Endothelial cell of umbilical vein (primary cell): ENCODE measurements around the gene LGALS4. TPM values are rescaled to one million over a fixed set of nuclear protein-coding genes. Genes with fewer than 3 reads are reported as not detected.

ENCODE experiments used
- BruUV-seq: library from RNA; stranded (reverse); fragments of 400-500 nt; replicated peaks from 2 replicates; lab custom pipeline; 2021; lab: Mats Ljungman, UMichigan
- CTCF ChIA-PET: fragments of 300-600, 350-600 bp; sonication (Branson Sonifier 250); formaldehyde crosslinking; loops from one replicate; lab custom pipeline; 2021; ENCODE audit warnings: antibody characterized with exemption, inconsistent platforms; lab: Charles Lee
- POLR2A ChIA-PET: fragments of 300-600, 350-600 bp; sonication (Branson Sonifier 250); formaldehyde crosslinking; loops from one replicate; lab custom pipeline; 2021; ENCODE audit warnings: antibody characterized with exemption, inconsistent platforms; lab: Charles Lee
- DNase-seq: peaks from one replicate; pipeline ENCODE4 v3.0.0-alpha.2; 2011; ENCODE audit warnings: low read depth, low spot score
- FAIRE-seq: peaks from 2 replicates; lab custom pipeline; 2011; peaks lifted over from hg19 to GRCh38; lab: Jason Lieb, UNC
- H2AFZ ChIP-seq: 2 replicates; pipeline ENCODE4 v1.6.0; 2012; ENCODE audit warnings: low read depth, low read length, control low read depth, inconsistent platforms
- H3K27ac ChIP-seq: 2 replicates; pipeline ENCODE4 v1.5.1; 2011; ENCODE audit warnings: low read depth, mild to moderate bottlenecking, control low read depth, low read length, moderate library complexity; ENCODE audit not compliant: insufficient read depth
- H3K27me3 ChIP-seq, 2 experiments: 2 replicates each; pipeline versions ENCODE4 v1.6.0 to v1.6.1; 2011; ENCODE audit warnings: low read length in 2 of 2, mixed read lengths in 1 of 2; ENCODE audit not compliant: control insufficient read depth in 2 of 2, insufficient read depth in 2 of 2
- H3K36me3 ChIP-seq, 2 experiments: 2 replicates in 1 of 2; 3 replicates in 1 of 2; pipeline ENCODE4 v1.5.1; 2011; ENCODE audit warnings: low read length in 2 of 2, mild to moderate bottlenecking in 1 of 2, moderate library complexity in 1 of 2; ENCODE audit not compliant: control insufficient read depth in 2 of 2, insufficient read depth in 2 of 2; ENCODE audit errors: extremely low read depth in 1 of 2
- H3K4me1 ChIP-seq: 3 replicates; pipeline ENCODE4 v1.5.1; 2011; ENCODE audit warnings: mild to moderate bottlenecking, low read length; ENCODE audit not compliant: control insufficient read depth, insufficient read depth; ENCODE audit errors: extremely low read depth
- H3K4me2 ChIP-seq: 2 replicates; pipeline ENCODE4 v1.6.1; 2011; ENCODE audit warnings: low read length, control low read depth, mixed read lengths; ENCODE audit not compliant: insufficient read depth
- H3K4me3 ChIP-seq, 3 experiments: fragments of 200-600 bp in 1 of 3; sonication (generic), shearing (Covaris generic) in 1 of 3; replicated peaks in 1 of 3; 2 replicates each; pipeline ENCODE4 v1.5.1; 2011 to 2016; ENCODE audit warnings: control low read depth in 3 of 3, low read length in 3 of 3, mild to moderate bottlenecking in 2 of 3, inconsistent platforms in 1 of 3, low read depth in 1 of 3, moderate library complexity in 1 of 3; ENCODE audit not compliant: insufficient read depth in 1 of 3
- H3K79me2 ChIP-seq: 2 replicates; pipeline ENCODE4 v1.6.0; 2012; ENCODE audit warnings: low read length, inconsistent platforms; ENCODE audit not compliant: control insufficient read depth, insufficient read depth
- H3K9ac ChIP-seq: replicated peaks from 2 replicates; pipeline ENCODE3; 2011; ENCODE audit warnings: low read length, control low read depth; ENCODE audit not compliant: insufficient read depth; ENCODE audit errors: extremely low read depth
- H3K9me1 ChIP-seq: replicated peaks from 3 replicates; pipeline ENCODE4 v1.6.0; 2011; ENCODE audit warnings: mild to moderate bottlenecking, low read length; ENCODE audit not compliant: control insufficient read depth, insufficient read depth; ENCODE audit errors: extremely low read depth
- H3K9me3 ChIP-seq: replicated peaks from 2 replicates; pipeline ENCODE4 v1.5.1; 2012; ENCODE audit warnings: low read length, inconsistent platforms; ENCODE audit not compliant: control insufficient read depth, insufficient read depth
- H4K20me1 ChIP-seq: replicated peaks from 2 replicates; pipeline ENCODE3; 2011; ENCODE audit warnings: mild to moderate bottlenecking, low read length; ENCODE audit not compliant: control insufficient read depth, insufficient read depth; ENCODE audit errors: extremely low read depth
- CTCF ChIP-seq, 2 donors: IDR thresholded peaks; 1 replicate in 1 of 2; 2 replicates in 1 of 2; pipeline ENCODE4 v1.5.1; 2011; ENCODE audit warnings: low read length in 2 of 2, mild to moderate bottlenecking in 2 of 2, moderate library complexity in 2 of 2, control low read depth in 1 of 2, inconsistent platforms in 1 of 2, low read depth in 1 of 2; ENCODE audit not compliant: insufficient read depth in 1 of 2; ENCODE audit errors: extremely low read depth in 1 of 2
- EZH2 ChIP-seq: IDR thresholded peaks from 2 replicates; pipeline ENCODE4 v1.6.1; 2012; ENCODE audit warnings: borderline replicate concordance, low read depth, mild to moderate bottlenecking, moderate library complexity, low read length, inconsistent platforms; ENCODE audit not compliant: severe bottlenecking
- FOS ChIP-seq: IDR thresholded peaks from 2 replicates; pipeline ENCODE4 v1.6.1; 2011; ENCODE audit warnings: mild to moderate bottlenecking, low read length, moderate library complexity, borderline replicate concordance; ENCODE audit not compliant: insufficient read depth
- GATA2 ChIP-seq: IDR thresholded peaks from 2 replicates; pipeline ENCODE4 v1.7.0; 2011; ENCODE audit warnings: low read depth, mild to moderate bottlenecking, moderate library complexity, mixed read lengths, low read length; ENCODE audit not compliant: insufficient read length, insufficient read depth
- JUN ChIP-seq: IDR thresholded peaks from 2 replicates; pipeline ENCODE4 v1.6.1; 2011; ENCODE audit warnings: borderline replicate concordance, low read depth; ENCODE audit not compliant: insufficient read length, insufficient read depth
- MYC ChIP-seq: IDR thresholded peaks from one replicate; pipeline ENCODE4 v1.6.1; 2011; ENCODE audit warnings: mild to moderate bottlenecking, low read depth, low read length
- POLR2A ChIP-seq: IDR thresholded peaks from 2 replicates; pipeline ENCODE4 v1.6.1; 2012; ENCODE audit warnings: low read depth, mild to moderate bottlenecking, control low read depth, low read length
- POLR2AphosphoS5 ChIP-seq: IDR thresholded peaks from 2 replicates; pipeline ENCODE4 v1.6.1; 2012; ENCODE audit warnings: low read depth, mild to moderate bottlenecking, control low read depth, low read length, moderate library complexity; ENCODE audit not compliant: insufficient read depth
- dilution Hi-C: fragments of 300-500 bp; cut with MboI; formaldehyde crosslinking; loops from one replicate; pipeline ENCODE4 v1.15.0; 2019; ENCODE audit warnings: low sequenced_read_pairs; ENCODE audit not compliant: extremely low pct_ligation_motif_present
- intact Hi-C: fragments of 100-400 bp; cut with micrococcal nuclease; formaldehyde crosslinking; loops from one replicate; pipeline ENCODE4 v1.10.0; 2022
- polyA plus RNA-seq, 4 experiments: library from polyadenylated mRNA; depleted of rRNA in 3 of 4; stranded (reverse) in 3 of 4; unstranded in 1 of 4; fragments of >200 nt; gene quantifications; 2 replicates each; pipeline versions ENCODE4 v1.2.1 to v1.2.3, GENCODE V29; 2011 to 2012; ENCODE audit warnings: missing spikeins in 1 of 4
- total RNA-seq: library from RNA; stranded (reverse); gene quantifications from 2 replicates; pipeline ENCODE4 v1.2.3, GENCODE V29; 2021
- TF ChIP-seq, protein P1 (sequence below): IDR thresholded peaks from 2 replicates; pipeline ENCODE4 v1.6.1; 2011; ENCODE audit not compliant: insufficient read depth, insufficient read length

Gene LGALS4
- total and polyA plus RNA-seq, 2 donors (not counting 3 experiments of a cell fraction or from before 2014, with no cell fraction given): 0.19 TPM; not detected in 1

- no peak overlapping the region for H3K27ac ChIP-seq
- ChIA-PET CTCF (interaction anchor here (0.9 kb wide), 1 partner anchor 65 kb away, joined by 3 read pairs; the partner anchor contains the start of gene ECH1), POLR2A (no interaction called here)
- no peaks in the 10 kb centered on the region for H3K79me2 ChIP-seq
- BruUV-seq: no TSS peak
- H3K4me2 ChIP-seq: no peak overlapping the region
- intact Hi-C loops (loop anchor here (5.0 kb wide), 1 partner anchor 66 kb away; the partner anchor contains the start of gene ECH1), dilution Hi-C loops (no loop called here)
- H3K9me1 ChIP-seq: no peaks in the 10 kb centered on the region
- H3K9ac ChIP-seq: no peak overlapping the region
- no peaks in the 10 kb centered on the region for H3K36me3 ChIP-seq
- H4K20me1 ChIP-seq: no peaks in the 10 kb centered on the region
- DNase-seq (no peak), FAIRE-seq (peak; percentile 54)
- H3K27me3 ChIP-seq: no peaks in the 10 kb centered on the region
- no peak overlapping the region for H2AFZ ChIP-seq
- H3K9me3 ChIP-seq: no peaks in the 10 kb centered on the region
- TF ChIP-seq POLR2AphosphoS5 (no peak), CTCF (IDR thresholded peaks at IDR 0.05; ENCODE audit: extremely low read depth in 1 of 2, insufficient read depth in 1 of 2, low read depth in 1 of 2, low read length in 2 of 2) (no peak), MYC (no peak), EZH2 (no peak), JUN (no peak), POLR2A (no peak), FOS (no peak), GATA2 (no peak)
- TF ChIP-seq, protein P1, sequence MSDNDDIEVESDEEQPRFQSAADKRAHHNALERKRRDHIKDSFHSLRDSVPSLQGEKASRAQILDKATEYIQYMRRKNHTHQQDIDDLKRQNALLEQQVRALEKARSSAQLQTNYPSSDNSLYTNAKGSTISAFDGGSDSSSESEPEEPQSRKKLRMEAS: no peak
- H3K4me1 ChIP-seq: peaks cover 4% of the 10 kb centered on the region
- no peak overlapping the region for H3K4me3 ChIP-seq
These were observed 46.3 kb downstream of the LGALS4 start for GRCh38 chr19:38766276-38767047.
